Measurements from ENCODE around the gene SHF. TPM values are rescaled to one million over a fixed set of nuclear protein-coding genes. Genes with fewer than 3 reads are reported as not detected.
"Not testable (repeated sequence)": the region's sequence is repeated elsewhere in the genome, so short reads cannot be mapped to it uniquely, and the experiment has no call there.

SHF gene, protein sequence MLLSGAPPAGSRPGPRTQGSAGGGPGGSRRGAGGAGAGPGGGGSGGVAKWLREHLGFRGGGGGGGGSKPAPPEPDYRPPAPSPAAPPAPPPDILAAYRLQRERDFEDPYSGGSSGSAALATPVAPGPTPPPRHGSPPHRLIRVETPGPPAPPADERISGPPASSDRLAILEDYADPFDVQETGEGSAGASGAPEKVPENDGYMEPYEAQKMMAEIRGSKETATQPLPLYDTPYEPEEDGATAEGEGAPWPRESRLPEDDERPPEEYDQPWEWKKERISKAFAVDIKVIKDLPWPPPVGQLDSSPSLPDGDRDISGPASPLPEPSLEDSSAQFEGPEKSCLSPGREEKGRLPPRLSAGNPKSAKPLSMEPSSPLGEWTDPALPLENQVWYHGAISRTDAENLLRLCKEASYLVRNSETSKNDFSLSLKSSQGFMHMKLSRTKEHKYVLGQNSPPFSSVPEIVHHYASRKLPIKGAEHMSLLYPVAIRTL
- total RNA-seq (2014; rRNA removed; shearing (Covaris generic)) (0.25 and 0.32 TPM in 2 replicates), polyA plus RNA-seq (2016; fragmentation: Nextera tagmentation; extraction: Ambion mirVana) (0.76 and 0.93 TPM in 2 replicates)

DNA sequence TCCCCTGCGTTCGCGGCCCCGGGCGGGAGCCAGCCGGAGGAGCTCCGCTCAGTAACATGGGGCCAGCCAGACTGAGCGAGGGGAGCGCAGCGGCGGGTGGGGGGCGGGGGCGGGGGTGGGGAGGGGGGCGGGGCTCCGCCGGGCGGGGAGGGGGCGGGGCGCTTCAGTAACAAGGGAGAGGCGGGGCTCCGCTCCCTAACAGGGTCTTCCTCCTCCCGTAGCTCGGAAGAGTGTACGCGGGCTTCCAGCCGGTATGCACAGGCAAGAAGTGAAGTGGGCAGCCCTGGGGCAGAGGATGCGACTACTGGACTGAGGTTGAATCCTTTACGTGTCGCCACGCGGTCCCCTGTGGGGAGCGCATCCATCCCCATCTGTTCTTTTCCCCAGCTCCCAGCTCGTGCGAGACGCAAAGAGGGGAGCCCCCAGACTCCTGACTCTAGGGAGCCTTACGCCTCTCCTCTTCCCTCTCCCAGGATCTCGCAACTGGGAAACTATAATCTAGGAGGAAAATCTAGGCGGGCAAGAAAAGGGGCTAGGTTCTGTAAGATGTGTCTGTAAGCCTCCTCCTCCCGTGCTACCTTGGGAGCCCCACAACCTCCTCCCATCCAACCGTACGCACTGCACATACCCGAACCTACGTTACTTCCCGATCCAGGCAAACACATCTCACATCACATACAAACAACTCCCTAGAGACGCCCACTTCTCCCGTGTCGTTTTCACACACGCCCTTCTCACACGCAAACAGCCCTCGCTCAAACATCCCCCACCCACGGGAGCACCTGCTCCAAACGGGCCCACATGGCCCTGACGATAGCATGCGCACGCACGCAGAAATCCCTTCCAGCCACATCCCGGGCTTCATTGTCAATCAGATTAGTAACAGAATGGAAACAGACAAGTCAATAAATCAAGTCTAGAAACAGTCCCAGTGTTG lies at the start of gene SHF:
TSS of gene SHF (minus strand) at position 73 of the 937 bp plus-strand sequence. CDS start at position 58, 15 bp downstream.
- Histone ChIP-seq H3K9me3 (ENCODE audit: low read depth) (no peaks in the 10 kb centered on the region), H3K9me2 (ENCODE audit: insufficient read depth) (no peaks in the 10 kb centered on the region), H3K9ac (peak within 1 kb of the TSS; percentile 72), H3K4me1 (ENCODE audit: insufficient read depth) (no peaks in the 10 kb centered on the region; the same call in none of the 2 replicates), H3F3A (ENCODE audit: insufficient read depth) (peaks cover 5% of the 10 kb centered on the region; the same call in 1 of the 2 replicates), H3K36me3 (ENCODE audit: low read depth) (no peaks in the 10 kb centered on the region), H3K4me2 (ENCODE audit: unreplicated experiment) (peak within 1 kb of the TSS; percentile 88), H3K27me3 (replicated peaks; ENCODE audit: insufficient read depth) (peaks cover 11% of the 10 kb centered on the region), H3K27ac (no peak within 1 kb of the TSS), H3K4me3 (peak within 1 kb of the TSS; percentile 76), H3K79me2 (ENCODE audit: insufficient read depth) (no peaks in the 10 kb centered on the region), H4K20me1 (ENCODE audit: insufficient read depth) (no peaks in the 10 kb centered on the region), H2AFZ (peak within 1 kb of the TSS; percentile 88)
- TF ChIP-seq EZH2phosphoT487 (IDR thresholded peaks at IDR 0.05; ENCODE audit: insufficient read depth, low read depth) (no peak), EZH2 (IDR thresholded peaks at IDR 0.05; ENCODE audit: insufficient read depth, poor library complexity, severe bottlenecking) (no peak)
- 2 to 4% methylated on average over 41 to 54 of the region's 57 CpGs for WGBS, 2 experiments (ENCODE audit: low coverage in 1 of 2, low lambda C conversion rate in 2 of 2, missing lambda C conversion rate in 2 of 2)
- peak; percentile 48 for DNase-seq
- in situ Hi-C loops (cut with MboI): loop anchor here (25.0 kb wide), 1 partner anchor 424 kb away; no protein-coding TSS in a partner anchor

DNA sequence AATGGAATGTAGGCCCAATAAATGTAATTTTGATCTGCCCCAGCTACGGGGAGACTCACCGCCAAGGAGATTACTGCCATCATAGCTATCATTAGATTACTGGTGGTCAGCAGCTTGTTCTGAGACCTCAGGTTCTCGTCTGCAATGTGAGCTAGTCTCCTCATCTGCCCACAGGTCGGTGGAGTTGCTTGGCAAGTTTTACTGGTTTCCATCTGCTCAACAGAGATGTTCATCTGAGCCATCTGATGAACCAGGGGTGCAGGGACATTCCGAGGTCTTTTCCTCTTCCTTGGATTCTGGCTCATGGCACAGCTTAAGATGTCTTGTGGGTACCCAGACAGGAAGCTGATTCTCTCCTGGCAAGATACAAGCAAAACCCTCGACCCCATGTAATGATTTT lies 49.0 kb upstream of the SHF start:
- DNase-seq; H3K4me2 ChIP-seq (ENCODE audit: unreplicated experiment); H3K4me3 ChIP-seq; H3K27me3 ChIP-seq (replicated peaks; ENCODE audit: insufficient read depth); H3K9me2 ChIP-seq (ENCODE audit: insufficient read depth); in situ Hi-C loops (cut with MboI); H4K20me1 ChIP-seq (ENCODE audit: insufficient read depth); H3K4me1 ChIP-seq (ENCODE audit: insufficient read depth); H2AFZ ChIP-seq; H3K36me3 ChIP-seq (ENCODE audit: low read depth); H3F3A ChIP-seq (ENCODE audit: insufficient read depth); H3K9ac ChIP-seq; H3K79me2 ChIP-seq (ENCODE audit: insufficient read depth); H3K9me3 ChIP-seq (ENCODE audit: low read depth); H3K27ac ChIP-seq: not testable (repeated sequence)
- WGBS, 2 experiments (ENCODE audit: low coverage in 1 of 2, low lambda C conversion rate in 2 of 2, missing lambda C conversion rate in 2 of 2): 29 to 30% methylated on average over 6 of the region's 6 CpGs

DNA sequence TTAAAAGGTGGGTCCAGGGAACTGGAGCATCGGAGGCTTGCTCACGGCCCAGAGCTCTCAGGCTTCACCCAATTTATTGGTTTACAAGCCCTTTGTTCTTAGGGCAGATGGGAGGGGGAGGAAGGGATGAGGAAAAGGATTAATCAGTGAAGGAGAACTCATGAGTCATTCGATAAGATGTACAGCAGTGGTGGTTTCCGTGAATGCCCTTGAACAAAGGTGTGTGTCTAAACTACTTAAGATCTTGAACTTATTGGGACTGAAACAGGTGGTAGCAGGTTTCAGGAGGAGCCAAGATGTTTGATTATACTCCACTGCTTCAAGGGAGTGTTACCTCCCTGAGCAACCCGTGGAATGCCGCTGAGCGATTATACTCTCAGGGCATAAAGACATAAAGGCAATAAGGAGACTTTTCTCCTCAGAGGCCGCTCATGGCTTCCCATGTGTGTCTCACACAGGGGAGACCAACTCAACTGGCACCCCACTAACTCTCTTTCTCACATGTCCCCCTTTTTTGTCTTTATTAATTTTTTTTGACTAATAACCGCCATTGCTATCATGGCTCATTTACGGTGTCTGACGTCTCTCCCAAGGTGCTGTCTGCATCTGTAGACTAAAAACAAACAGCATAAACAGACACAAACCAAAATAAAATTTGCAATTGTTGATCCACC lies 46.9 kb upstream of the SHF start:
- Histone ChIP-seq H3K79me2 (ENCODE audit: insufficient read depth) (no peaks in the 10 kb centered on the region), H3F3A (ENCODE audit: insufficient read depth) (no peaks in the 10 kb centered on the region), H4K20me1 (ENCODE audit: insufficient read depth) (no peaks in the 10 kb centered on the region), H3K4me2 (ENCODE audit: unreplicated experiment) (no peak overlapping the region), H3K9me2 (ENCODE audit: insufficient read depth) (no peaks in the 10 kb centered on the region), H3K4me3 (no peak overlapping the region), H3K9me3 (ENCODE audit: low read depth) (no peaks in the 10 kb centered on the region), H3K9ac (no peak overlapping the region), H3K27ac (no peak overlapping the region), H3K27me3 (replicated peaks; ENCODE audit: insufficient read depth) (no peaks in the 10 kb centered on the region), H2AFZ (no peak overlapping the region), H3K36me3 (ENCODE audit: low read depth) (no peaks in the 10 kb centered on the region), H3K4me1 (ENCODE audit: insufficient read depth) (no peaks in the 10 kb centered on the region)
- in situ Hi-C loops (cut with MboI): no loop called here
- DNase-seq: no peak
- TF ChIP-seq EZH2phosphoT487 (IDR thresholded peaks at IDR 0.05; ENCODE audit: insufficient read depth, low read depth) (no peak), EZH2 (IDR thresholded peaks at IDR 0.05; ENCODE audit: insufficient read depth, poor library complexity, severe bottlenecking) (no peak)
- WGBS, 2 experiments (ENCODE audit: low coverage in 1 of 2, low lambda C conversion rate in 2 of 2, missing lambda C conversion rate in 2 of 2): 43 to 46% methylated on average over 10 to 11 of the region's 11 CpGs
